ENCODE results near the gene TF. TPM values are rescaled to one million over a fixed set of nuclear protein-coding genes. Genes with fewer than 3 reads are reported as not detected.

TF gene
- polyA plus RNA-seq, 3 donors = 0.73 TPM; not detected in 2

- TF ChIP-seq CTCF (IDR thresholded peaks at IDR 0.05) = no peak
- no peak overlapping the region for H3K9ac ChIP-seq (ENCODE audit: insufficient read depth, low read length, poor library complexity, severe bottlenecking)
- H3K9me3 ChIP-seq (replicated peaks in 1 of 2; ENCODE audit: control insufficient read depth in 1 of 2, insufficient read depth in 1 of 2, low read length in 2 of 2) = no peaks in the 10 kb centered on the region
- H3K27ac Mint-ChIP-seq = no peak overlapping the region
- H3K36me3 ChIP-seq (replicated peaks in 1 of 2; ENCODE audit: control insufficient read depth in 1 of 2, insufficient read depth in 2 of 2, low read length in 2 of 2) = peaks cover 3 to 18% of the 10 kb centered on the region in 2 donors
- 86% methylated on average over 8 of the region's 12 CpGs for WGBS (ENCODE audit: insufficient coverage)
- H3K27me3 ChIP-seq (ENCODE audit: control insufficient read depth in 2 of 2, insufficient read depth in 2 of 2, low read length in 2 of 2) = no peaks in the 10 kb centered on the region
- no peak overlapping the region for H3K4me3 ChIP-seq (replicated peaks in 1 of 3; ENCODE audit: low read depth in 2 of 3, low read length in 3 of 3)
- no peaks in the 10 kb centered on the region for H3K9me3 Mint-ChIP-seq
- no peaks in the 10 kb centered on the region for H3K4me1 ChIP-seq (ENCODE audit: control insufficient read depth in 1 of 2, insufficient read depth in 2 of 2, low read length in 2 of 2)
- no peaks in the 10 kb centered on the region for H3K4me1 Mint-ChIP-seq
- intact Hi-C loops (cut with micrococcal nuclease) = no loop called here
- H3K36me3 Mint-ChIP-seq = peaks cover 8 to 15% of the 10 kb centered on the region in 2 donors
- H3K79me2 ChIP-seq (ENCODE audit: insufficient read depth, low read length) = no peaks in the 10 kb centered on the region
- H4K20me1 ChIP-seq (ENCODE audit: insufficient read depth, low read length) = no peaks in the 10 kb centered on the region
- peaks cover 0 to 11% (median 1%) of the 10 kb centered on the region in 3 donors for H3K27me3 Mint-ChIP-seq (ENCODE audit: low read depth in 3 of 3)
- DNase-seq = no peak
- H2AFZ ChIP-seq (ENCODE audit: insufficient read depth, low read depth, low read length, poor library complexity, severe bottlenecking) = no peak overlapping the region
- no peak overlapping the region for H3K4me3 Mint-ChIP-seq
- no peak overlapping the region for H3K4me2 ChIP-seq (replicated peaks; ENCODE audit: extremely low read depth, low read length, poor library complexity, severe bottlenecking)
- no peak overlapping the region for H3K27ac ChIP-seq (ENCODE audit: low read depth in 1 of 2, low read length in 2 of 2)
Observed at GRCh38 chr3:133828576-133829309, 82.5 kb downstream of the TF start.

GRCh38 chr3:133829310-133829707 lies 83.1 kb downstream of the TF start:
- 84% methylated on average over 2 of the region's 3 CpGs for WGBS (ENCODE audit: insufficient coverage)
- no peak overlapping the region for H3K27ac ChIP-seq (ENCODE audit: low read depth in 1 of 2, low read length in 2 of 2)
- no peak overlapping the region for H3K4me3 Mint-ChIP-seq
- intact Hi-C loops (cut with micrococcal nuclease) = no loop called here
- H3K9me3 ChIP-seq (replicated peaks in 1 of 2; ENCODE audit: control insufficient read depth in 1 of 2, insufficient read depth in 1 of 2, low read length in 2 of 2) = no peaks in the 10 kb centered on the region
- no peaks in the 10 kb centered on the region for H4K20me1 ChIP-seq (ENCODE audit: insufficient read depth, low read length)
- no peak for TF ChIP-seq CTCF (IDR thresholded peaks at IDR 0.05)
- no peak overlapping the region for H3K4me3 ChIP-seq (replicated peaks in 1 of 3; ENCODE audit: low read depth in 2 of 3, low read length in 3 of 3)
- no peak overlapping the region for H2AFZ ChIP-seq (ENCODE audit: insufficient read depth, low read depth, low read length, poor library complexity, severe bottlenecking)
- H3K27ac Mint-ChIP-seq = no peak overlapping the region
- H3K36me3 Mint-ChIP-seq = peaks cover 3 to 11% of the 10 kb centered on the region in 2 donors
- H3K4me2 ChIP-seq (replicated peaks; ENCODE audit: extremely low read depth, low read length, poor library complexity, severe bottlenecking) = no peak overlapping the region
- no peak overlapping the region for H3K9ac ChIP-seq (ENCODE audit: insufficient read depth, low read length, poor library complexity, severe bottlenecking)
- peaks cover 3 to 12% of the 10 kb centered on the region in 2 donors for H3K36me3 ChIP-seq (replicated peaks in 1 of 2; ENCODE audit: control insufficient read depth in 1 of 2, insufficient read depth in 2 of 2, low read length in 2 of 2)
- no peaks in the 10 kb centered on the region for H3K4me1 Mint-ChIP-seq
- no peaks in the 10 kb centered on the region for H3K9me3 Mint-ChIP-seq
- DNase-seq = no peak
- H3K79me2 ChIP-seq (ENCODE audit: insufficient read depth, low read length) = no peaks in the 10 kb centered on the region
- H3K27me3 ChIP-seq (ENCODE audit: control insufficient read depth in 2 of 2, insufficient read depth in 2 of 2, low read length in 2 of 2) = no peaks in the 10 kb centered on the region
- H3K4me1 ChIP-seq (ENCODE audit: control insufficient read depth in 1 of 2, insufficient read depth in 2 of 2, low read length in 2 of 2) = no peaks in the 10 kb centered on the region
- peaks cover 0 to 11% (median 1%) of the 10 kb centered on the region in 3 donors for H3K27me3 Mint-ChIP-seq (ENCODE audit: low read depth in 3 of 3)

Measured in CD14-positive monocyte (primary cell).